DND-41 (cell line): ENCODE measurements around the gene PAK1.

Experiments used
- ATAC-seq: fragments of 200-7000 bp; cut with Tn5 transposase; 3 replicates; pipeline ENCODE4 v1.9.1; 2021; ENCODE audit warnings: low read depth; ENCODE audit not compliant: insufficient read depth
- DNase-seq: peaks from one replicate; pipeline ENCODE4 v3.0.0-alpha.2; 2020
- H2AFZ ChIP-seq: 2 replicates; pipeline ENCODE4 v1.6.0; 2012; ENCODE audit warnings: low read depth, low read length
- H3K27ac ChIP-seq: 2 replicates; pipeline ENCODE4 v1.5.1; 2012; ENCODE audit warnings: low read length, inconsistent platforms
- H3K27me3 ChIP-seq: fragments of 200-600 bp; sonication (generic); 2 replicates; pipeline ENCODE4 v1.6.0; 2012; ENCODE audit warnings: low read length, mild to moderate bottlenecking, inconsistent platforms; ENCODE audit not compliant: insufficient read depth, poor library complexity
- H3K36me3 ChIP-seq: 2 replicates; pipeline ENCODE4 v1.5.1; 2012; ENCODE audit warnings: low read length, inconsistent platforms; ENCODE audit not compliant: insufficient read depth
- H3K4me1 ChIP-seq: 2 replicates; pipeline ENCODE4 v1.5.1; 2012; ENCODE audit warnings: mild to moderate bottlenecking, low read length; ENCODE audit not compliant: insufficient read depth
- H3K4me2 ChIP-seq: 2 replicates; pipeline ENCODE4 v1.6.0; 2012; ENCODE audit warnings: mild to moderate bottlenecking, moderate library complexity, low read length, inconsistent platforms; ENCODE audit not compliant: insufficient read depth
- H3K4me3 ChIP-seq, 2 experiments: fragments of 200-600 bp in 1 of 2; shearing (Covaris generic) in 1 of 2; 2 replicates each; pipeline ENCODE4 v1.5.1; 2012 to 2016; ENCODE audit warnings: inconsistent platforms in 2 of 2, low read length in 2 of 2, mild to moderate bottlenecking in 2 of 2, low read depth in 1 of 2, moderate library complexity in 1 of 2
- H3K79me2 ChIP-seq: 2 replicates; pipeline ENCODE4 v1.6.0; 2012; ENCODE audit warnings: low read length, inconsistent platforms; ENCODE audit not compliant: insufficient read depth
- H3K9ac ChIP-seq: 2 replicates; pipeline ENCODE4 v1.6.0; 2012; ENCODE audit warnings: low read depth, mild to moderate bottlenecking, inconsistent platforms, low read length, moderate library complexity
- H3K9me3 ChIP-seq: 2 replicates; pipeline ENCODE4 v1.5.1; 2012; ENCODE audit warnings: low read length, moderate library complexity, mild to moderate bottlenecking, inconsistent platforms; ENCODE audit not compliant: insufficient read depth, severe bottlenecking
- H4K20me1 ChIP-seq: 2 replicates; pipeline ENCODE4 v1.6.0; 2012; ENCODE audit warnings: low read length; ENCODE audit not compliant: insufficient read depth
- CTCF ChIP-seq: IDR thresholded peaks from 2 replicates; pipeline ENCODE4 v1.5.1; 2012; ENCODE audit warnings: borderline replicate concordance, low read length, moderate library complexity, mild to moderate bottlenecking; ENCODE audit not compliant: poor library complexity, severe bottlenecking; ENCODE audit errors: extremely low read depth
- EZH2 ChIP-seq: IDR thresholded peaks from 3 replicates; pipeline ENCODE4 v1.6.1; 2012; ENCODE audit warnings: borderline replicate concordance, low read depth, mild to moderate bottlenecking, moderate library complexity, low read length, inconsistent platforms; ENCODE audit not compliant: severe bottlenecking

PAK1 gene

GRCh38 chr11:77324508-77324907 lies 149.4 kb downstream of the PAK1 start:
- Histone ChIP-seq H3K4me1 (no peaks in the 10 kb centered on the region), H3K4me3 (no peak overlapping the region), H3K27me3 (no peaks in the 10 kb centered on the region), H4K20me1 (no peaks in the 10 kb centered on the region), H3K9me3 (no peaks in the 10 kb centered on the region), H3K9ac (no peak overlapping the region), H3K4me2 (no peak overlapping the region), H3K27ac (no peak overlapping the region), H3K79me2 (no peaks in the 10 kb centered on the region), H3K36me3 (peaks cover 20% of the 10 kb centered on the region), H2AFZ (no peak overlapping the region)
- ATAC-seq (no peak), DNase-seq (no peak)
- TF ChIP-seq CTCF (no peak), EZH2 (no peak)

- no peaks in the 10 kb centered on the region for H3K27me3 ChIP-seq
- ATAC-seq = no peak
- no peak overlapping the region for H3K4me3 ChIP-seq
- no peaks in the 10 kb centered on the region for H3K79me2 ChIP-seq
- no peaks in the 10 kb centered on the region for H3K4me1 ChIP-seq
- H2AFZ ChIP-seq = no peak overlapping the region
- TF ChIP-seq EZH2 = no peak
- no peak for TF ChIP-seq CTCF
- no peak overlapping the region for H3K4me2 ChIP-seq
- no peak overlapping the region for H3K9ac ChIP-seq
- DNase-seq = no peak
- no peak overlapping the region for H3K27ac ChIP-seq
- no peaks in the 10 kb centered on the region for H4K20me1 ChIP-seq
- peaks cover 20% of the 10 kb centered on the region for H3K36me3 ChIP-seq
- no peaks in the 10 kb centered on the region for H3K9me3 ChIP-seq
These were observed 150.8 kb downstream of the PAK1 start for GRCh38 chr11:77322926-77323590.

GRCh38 chr11:77322506-77322905 lies 151.4 kb downstream of the PAK1 start:
- Histone ChIP-seq H4K20me1 (no peaks in the 10 kb centered on the region), H3K27me3 (no peaks in the 10 kb centered on the region), H3K36me3 (peaks cover 20% of the 10 kb centered on the region), H3K9ac (no peak overlapping the region), H2AFZ (no peak overlapping the region), H3K79me2 (no peaks in the 10 kb centered on the region), H3K27ac (no peak overlapping the region), H3K9me3 (no peaks in the 10 kb centered on the region), H3K4me3 (no peak overlapping the region), H3K4me2 (no peak overlapping the region), H3K4me1 (no peaks in the 10 kb centered on the region)
- no peak for TF ChIP-seq EZH2
- TF ChIP-seq CTCF = no peak
- DNase-seq (no peak), ATAC-seq (no peak)

GRCh38 chr11:77320351-77320750 lies 153.5 kb downstream of the PAK1 start:
- ATAC-seq = no peak
- DNase-seq = no peak
- no peaks in the 10 kb centered on the region for H3K79me2 ChIP-seq
- no peak overlapping the region for H3K4me3 ChIP-seq
- no peaks in the 10 kb centered on the region for H3K9me3 ChIP-seq
- no peaks in the 10 kb centered on the region for H3K27me3 ChIP-seq
- peaks cover 19% of the 10 kb centered on the region for H3K36me3 ChIP-seq
- H3K4me1 ChIP-seq = no peaks in the 10 kb centered on the region
- no peak overlapping the region for H3K4me2 ChIP-seq
- TF ChIP-seq EZH2 (no peak), CTCF (no peak)
- no peak overlapping the region for H3K27ac ChIP-seq
- H2AFZ ChIP-seq = no peak overlapping the region
- no peaks in the 10 kb centered on the region for H4K20me1 ChIP-seq
- H3K9ac ChIP-seq = no peak overlapping the region
